Embryonic facial prominence (tissue), 1 donor: Measurements from ENCODE around the gene RPLP2.

Experiments used
- DNase-seq: peaks from one replicate; pipeline ENCODE4 v3.0.0-alpha.2; 2016; ENCODE audit errors: extremely low spot score

RPLP2 gene

GRCh38 chr11:849951-850774 is 40.4 kb downstream of the RPLP2 start:
- DNase-seq, result no peak

- DNase-seq, result no peak
Observed at GRCh38 chr11:850775-851763, 41.3 kb downstream of the RPLP2 start.

GRCh38 chr11:852762-853161 is 43.0 kb downstream of the RPLP2 start:
- no peak for DNase-seq

GRCh38 chr11:853682-854448 is 44.1 kb downstream of the RPLP2 start:
- DNase-seq, result no peak

- DNase-seq, result no peak
Observed at GRCh38 chr11:854601-855329, 45.0 kb downstream of the RPLP2 start.

GRCh38 chr11:855330-855674 is 45.5 kb downstream of the RPLP2 start:
- DNase-seq, result no peak

- no peak for DNase-seq
Observed at GRCh38 chr11:855796-856195, 46.0 kb downstream of the RPLP2 start.

- DNase-seq, result no peak
Observed at GRCh38 chr11:856397-856796, 46.6 kb downstream of the RPLP2 start.

GRCh38 chr11:858053-858761 is 48.4 kb downstream of the RPLP2 start:
- DNase-seq, result no peak

- DNase-seq, result no peak
Observed at GRCh38 chr11:858762-859339, 49.1 kb downstream of the RPLP2 start.

- DNase-seq, result no peak
Observed at GRCh38 chr11:859394-860131, 49.8 kb downstream of the RPLP2 start.

- DNase-seq, result no peak
Observed at GRCh38 chr11:860234-861104, 50.7 kb downstream of the RPLP2 start.

- no peak for DNase-seq
Observed at GRCh38 chr11:861105-861479, 51.3 kb downstream of the RPLP2 start.

- no peak for DNase-seq
Observed at GRCh38 chr11:862081-862661, 52.4 kb downstream of the RPLP2 start.
